ENCODE measurements around the gene DOCK4.
"Not testable (repeated sequence)": the region's sequence is repeated elsewhere in the genome, so short reads cannot be mapped to it uniquely, and the experiment has no call there.

DOCK4 gene

DNA sequence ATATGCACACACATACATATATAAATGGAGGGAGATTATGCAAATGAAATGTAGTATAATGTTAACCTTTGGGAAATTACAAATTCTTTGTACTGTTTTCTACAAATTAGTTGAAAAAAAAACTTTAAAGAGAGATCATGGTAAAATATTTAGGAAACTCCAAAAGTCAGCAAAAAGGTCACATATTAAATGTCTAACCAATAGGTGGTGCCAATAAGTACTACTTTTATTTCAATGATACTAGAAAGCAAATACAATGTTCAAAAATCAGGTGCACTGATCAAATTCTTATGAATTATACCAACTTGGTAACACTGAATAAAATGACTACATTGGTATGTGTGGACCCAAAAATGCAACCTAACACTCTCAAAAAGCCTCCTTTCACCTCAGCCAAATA, 276.9 kb downstream of the DOCK4 start:
- no peak for DNase-seq

GRCh38 chr7:111927353-111928019, 278.7 kb downstream of the DOCK4 start:
- no peak for DNase-seq

DNA sequence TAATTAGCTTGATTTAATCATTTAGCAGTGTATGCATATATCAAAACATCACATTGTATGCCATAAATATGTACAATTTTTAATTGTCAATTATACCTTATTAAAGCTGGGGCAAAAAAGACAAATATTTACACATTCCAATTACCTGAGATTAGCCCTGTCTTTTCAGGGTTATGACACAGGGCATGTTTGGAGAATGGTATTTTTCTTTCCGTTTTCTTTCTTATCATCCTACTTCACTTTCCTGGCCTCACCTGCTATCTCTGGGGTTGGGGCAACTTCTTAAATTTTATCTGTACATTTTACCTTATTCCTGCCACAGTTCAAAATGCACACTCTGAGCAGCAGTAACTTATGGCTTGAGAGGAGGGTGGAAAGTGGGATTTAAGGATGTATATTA, 285.9 kb downstream of the DOCK4 start:
- DNase-seq, result no peak

DNA sequence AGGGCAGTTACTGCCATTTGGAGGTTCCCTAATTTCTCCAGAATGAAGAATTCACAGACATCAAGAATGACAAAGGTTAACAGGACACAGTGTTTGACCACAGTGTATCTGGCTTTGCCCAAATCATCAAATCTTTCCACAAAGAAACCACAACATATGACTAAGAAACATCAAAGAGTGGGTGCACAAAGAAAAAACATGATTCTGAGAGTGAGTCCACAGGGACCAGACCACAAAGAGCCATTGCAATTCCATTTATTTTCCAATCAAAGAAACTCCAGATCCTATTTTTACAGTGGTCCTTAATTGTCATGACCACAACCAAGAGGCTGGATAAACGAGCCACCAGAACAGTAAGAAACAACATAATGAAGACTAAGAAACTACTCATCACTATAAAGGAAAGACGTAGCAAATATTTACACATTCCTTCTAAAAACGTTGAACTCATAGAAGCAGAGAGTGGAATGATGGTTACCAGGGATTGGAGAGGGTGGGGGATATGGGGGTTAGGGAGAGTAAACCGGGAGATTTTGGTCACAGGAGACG, 286.5 kb downstream of the DOCK4 start:
- no peak for DNase-seq

- DNase-seq, result no peak
Measured at GRCh38 chr7:111919164-111919563, 287.0 kb downstream of the DOCK4 start.

GRCh38 chr7:111918461-111918860, 287.7 kb downstream of the DOCK4 start:
- no peak for DNase-seq

- not testable (repeated sequence) for DNase-seq
Measured at GRCh38 chr7:111917404-111917803, 288.8 kb downstream of the DOCK4 start.

GRCh38 chr7:111914291-111914690, 291.9 kb downstream of the DOCK4 start:
- DNase-seq, result no peak

- no peak for DNase-seq
Measured at GRCh38 chr7:111911166-111911961, 294.8 kb downstream of the DOCK4 start.

GRCh38 chr7:111910656-111911055, 295.5 kb downstream of the DOCK4 start:
- no peak for DNase-seq

DNA sequence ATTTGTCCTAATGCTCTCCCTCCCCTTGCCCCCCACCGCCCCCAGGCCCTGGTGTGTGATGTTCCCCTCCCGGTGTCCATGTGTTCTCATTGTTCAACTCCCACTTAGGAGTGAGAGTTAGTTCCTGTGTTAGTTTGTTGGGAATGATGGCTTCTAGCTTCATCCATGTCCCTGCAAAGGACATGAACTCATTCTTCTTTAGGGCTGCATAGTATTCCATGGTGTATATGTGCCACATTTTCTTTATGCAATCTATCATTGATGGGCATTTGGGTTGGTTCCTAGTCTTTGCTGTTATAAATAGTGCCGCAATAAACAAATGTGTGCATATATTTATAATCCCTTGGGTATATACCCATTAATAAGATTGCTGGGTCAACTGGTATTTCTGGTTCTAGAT, 297.5 kb downstream of the DOCK4 start:
- DNase-seq, result not testable (repeated sequence)

- DNase-seq, result no peak
Measured at GRCh38 chr7:111903797-111904196, 302.4 kb downstream of the DOCK4 start.

DNA sequence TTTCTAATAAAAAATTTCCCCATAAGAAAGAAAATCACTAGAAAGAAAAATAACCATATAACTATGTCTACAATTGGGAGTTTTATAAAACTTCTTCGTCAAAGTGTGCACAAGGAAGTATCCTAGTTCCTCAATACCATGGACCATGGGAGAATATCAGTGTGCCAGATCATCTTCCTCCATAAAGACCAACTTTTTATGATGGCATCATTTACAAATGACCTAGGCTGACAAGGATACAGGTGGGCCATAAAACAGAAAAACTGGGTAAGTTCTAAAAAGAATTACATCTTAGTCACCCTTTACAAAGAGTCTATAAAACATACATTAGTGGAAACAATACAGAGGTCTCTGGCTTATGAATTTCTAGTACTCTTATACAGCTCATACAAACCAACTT, 303.2 kb downstream of the DOCK4 start:
- DNase-seq, result no peak

DNA sequence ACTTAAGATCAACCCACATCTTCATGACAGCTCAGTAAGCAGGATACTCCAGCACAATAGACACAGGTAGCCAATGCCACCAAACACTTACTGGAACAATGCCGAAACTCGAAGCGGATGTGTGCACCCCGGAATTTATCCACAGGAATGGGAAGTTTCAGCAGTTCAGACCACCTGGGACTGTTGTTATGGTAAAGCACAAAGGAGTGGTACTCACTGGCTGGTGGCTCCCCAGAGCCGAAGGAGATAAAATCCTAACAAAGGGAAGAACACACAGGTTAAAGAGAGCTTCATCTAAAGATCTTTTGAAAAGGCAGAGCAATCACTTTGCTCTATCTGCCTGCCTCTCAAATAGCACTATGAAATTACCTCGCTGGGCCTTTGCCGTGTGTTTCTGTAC, 305.9 kb downstream of the DOCK4 start:
- DNase-seq, result no peak

- DNase-seq, result no peak
Measured at GRCh38 chr7:111895049-111895448, 311.1 kb downstream of the DOCK4 start.

GRCh38 chr7:111894518-111894917, 311.7 kb downstream of the DOCK4 start:
- no peak for DNase-seq

DNA sequence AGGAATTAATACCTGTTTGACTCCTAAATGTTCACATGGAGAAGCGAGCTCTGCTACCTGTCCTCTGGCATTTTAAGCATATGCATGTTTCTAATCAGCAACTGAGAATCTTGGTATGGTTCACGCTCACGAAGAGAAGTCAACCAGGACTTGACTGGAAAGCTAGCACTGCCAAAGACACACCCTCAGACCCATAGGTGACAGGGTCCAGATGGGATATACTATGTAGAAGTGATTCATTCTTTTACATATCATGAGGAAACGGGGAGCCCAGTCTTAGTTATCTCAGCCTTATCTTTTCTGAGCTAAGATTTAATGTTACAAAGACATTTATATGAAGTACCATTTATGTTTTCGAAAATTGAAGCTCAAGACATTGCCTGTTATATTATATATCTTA, 313.0 kb downstream of the DOCK4 start:
- no peak for DNase-seq

- DNase-seq, result no peak
Measured at GRCh38 chr7:111892588-111892987, 313.6 kb downstream of the DOCK4 start.

DNA sequence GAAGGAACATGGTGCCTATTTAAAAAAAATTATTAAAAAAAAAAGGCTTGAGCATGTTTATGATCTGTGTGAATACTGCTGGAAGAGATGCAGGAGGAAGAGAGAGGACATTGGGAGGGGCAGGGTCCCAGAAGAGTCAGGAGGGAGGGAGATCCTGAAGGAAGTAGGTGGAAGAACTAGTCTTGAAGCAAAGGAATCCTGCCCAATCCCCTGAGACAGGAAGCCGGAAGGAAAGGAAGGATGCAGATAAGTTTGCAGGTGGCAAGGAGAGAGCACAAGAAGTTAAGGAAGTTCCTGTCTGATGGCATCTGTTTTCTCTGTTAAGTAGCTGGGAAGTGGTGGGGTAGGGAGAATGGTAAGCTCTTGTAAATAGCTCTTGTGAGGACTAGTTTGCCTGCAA, 318.5 kb downstream of the DOCK4 start:
- DNase-seq, result no peak

DNA sequence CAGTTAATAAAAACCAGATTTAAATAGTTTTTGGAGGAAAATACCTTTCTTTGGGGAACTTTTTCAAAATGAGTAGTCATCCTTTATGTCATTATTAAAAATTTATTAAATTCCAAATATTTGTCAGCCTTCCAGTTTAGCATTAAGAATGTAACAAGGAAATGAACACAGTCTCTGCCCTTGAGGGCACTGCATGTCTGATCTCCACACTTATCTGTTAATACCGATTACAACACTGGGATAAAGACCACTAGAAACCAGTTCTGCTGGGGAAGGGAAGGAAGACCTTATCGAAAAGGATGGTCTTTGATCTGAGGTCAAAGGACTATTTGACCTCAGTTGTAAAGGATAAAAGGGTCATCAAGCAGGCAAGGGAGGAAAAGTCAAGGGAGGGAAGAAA, 320.0 kb downstream of the DOCK4 start:
- DNase-seq, result no peak

- DNase-seq, result no peak
Measured at GRCh38 chr7:111883241-111883640, 323.0 kb downstream of the DOCK4 start.

- DNase-seq, result no peak
Measured at GRCh38 chr7:111878785-111879184, 327.4 kb downstream of the DOCK4 start.

DNA sequence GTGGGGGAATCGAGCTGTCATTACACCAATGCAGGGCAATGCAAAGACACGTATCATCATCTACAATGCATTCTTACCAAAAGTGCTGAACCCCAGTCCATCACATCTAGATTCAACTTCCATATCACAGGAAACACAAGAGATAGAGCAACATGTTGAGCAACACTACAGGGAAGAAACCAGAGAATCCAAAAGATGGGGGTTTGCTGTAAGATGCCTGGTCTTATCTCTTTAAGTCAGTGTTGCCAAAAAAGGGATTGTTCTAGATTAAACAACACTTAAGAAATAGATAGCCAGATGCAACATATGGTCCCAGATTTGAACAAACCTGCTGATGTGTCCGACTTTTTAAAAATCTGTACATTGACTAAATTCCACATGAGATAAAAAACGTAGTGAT, 328.3 kb downstream of the DOCK4 start:
- no peak for DNase-seq

DNA sequence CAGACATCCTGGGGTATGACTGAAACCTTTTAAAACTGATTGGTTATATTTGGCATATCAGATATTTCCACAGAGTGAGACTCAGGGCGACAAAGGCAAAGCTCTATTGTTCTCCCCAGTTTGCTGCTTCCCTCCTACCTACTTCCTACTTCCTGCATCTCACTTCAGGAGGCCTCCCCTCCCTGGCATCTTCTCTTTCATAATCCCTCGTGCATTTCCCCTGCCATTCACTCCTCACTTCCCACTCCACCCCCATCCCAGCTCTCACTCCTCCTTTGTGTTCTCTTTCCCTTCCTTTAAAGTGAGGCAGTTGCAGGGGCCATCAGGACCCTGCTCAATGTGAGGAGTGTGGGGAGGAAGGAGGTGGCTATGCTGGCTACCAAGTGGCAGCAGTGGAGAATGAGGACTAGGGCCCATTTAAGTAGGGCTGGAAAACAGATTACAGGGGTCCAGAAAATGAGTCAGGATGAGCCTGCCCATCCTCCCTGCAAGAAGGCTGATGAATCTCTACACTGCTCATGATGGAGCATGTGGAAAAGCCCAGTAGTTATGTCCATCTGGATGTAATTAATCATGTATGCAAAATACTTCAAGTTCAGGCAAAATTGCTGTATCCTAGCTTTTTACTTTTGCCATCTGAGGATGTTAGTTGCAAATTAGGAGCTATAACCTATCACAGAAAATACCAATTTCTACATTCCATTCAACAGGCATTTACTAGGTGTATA, 332.1 kb downstream of the DOCK4 start:
- no peak for DNase-seq

Measured in SHP77 treated with DMSO at 0.1 percent for 48 hours (cell line).